SW480 (cell line): ENCODE measurements around the gene GADD45A.
"Not testable (repeated sequence)": the region's sequence is repeated elsewhere in the genome, so short reads cannot be mapped to it uniquely, and the experiment has no call there.

Source experiments
- DNase-seq: peaks from one replicate; pipeline ENCODE4 v3.0.0-alpha.2; 2016; ENCODE audit warnings: low spot score

Gene GADD45A

DNA sequence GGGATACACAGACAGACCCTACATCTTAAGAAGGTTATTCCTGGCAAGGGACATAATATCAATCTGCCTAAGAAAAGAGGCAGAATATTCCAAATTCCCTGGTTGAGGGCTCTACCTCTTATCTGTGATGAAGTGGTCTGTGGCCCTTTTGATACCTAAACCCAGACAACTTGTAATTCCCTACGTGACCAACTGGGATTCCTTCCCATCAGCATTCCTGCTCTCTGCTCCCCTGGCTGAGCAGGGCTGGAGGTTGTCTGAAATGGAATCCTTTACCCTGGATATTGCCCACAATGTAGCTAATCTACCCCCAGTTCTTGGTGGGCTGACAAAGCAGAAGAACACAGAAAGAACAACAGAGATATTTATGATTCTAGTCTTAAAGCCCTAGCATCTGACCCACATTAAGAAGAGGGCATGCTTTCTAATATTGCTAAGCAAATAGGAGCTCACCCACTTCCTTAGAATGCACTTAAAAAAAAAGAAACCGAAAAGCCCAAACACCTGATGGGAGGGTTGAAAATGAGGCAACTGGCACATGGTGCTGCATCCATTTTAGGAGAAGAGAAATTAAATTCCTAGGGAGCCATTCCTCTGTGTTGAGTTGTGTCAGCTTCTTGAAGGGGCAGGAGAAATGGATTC, 36.8 kb downstream of the GADD45A start:
- DNase-seq, result no peak

DNA sequence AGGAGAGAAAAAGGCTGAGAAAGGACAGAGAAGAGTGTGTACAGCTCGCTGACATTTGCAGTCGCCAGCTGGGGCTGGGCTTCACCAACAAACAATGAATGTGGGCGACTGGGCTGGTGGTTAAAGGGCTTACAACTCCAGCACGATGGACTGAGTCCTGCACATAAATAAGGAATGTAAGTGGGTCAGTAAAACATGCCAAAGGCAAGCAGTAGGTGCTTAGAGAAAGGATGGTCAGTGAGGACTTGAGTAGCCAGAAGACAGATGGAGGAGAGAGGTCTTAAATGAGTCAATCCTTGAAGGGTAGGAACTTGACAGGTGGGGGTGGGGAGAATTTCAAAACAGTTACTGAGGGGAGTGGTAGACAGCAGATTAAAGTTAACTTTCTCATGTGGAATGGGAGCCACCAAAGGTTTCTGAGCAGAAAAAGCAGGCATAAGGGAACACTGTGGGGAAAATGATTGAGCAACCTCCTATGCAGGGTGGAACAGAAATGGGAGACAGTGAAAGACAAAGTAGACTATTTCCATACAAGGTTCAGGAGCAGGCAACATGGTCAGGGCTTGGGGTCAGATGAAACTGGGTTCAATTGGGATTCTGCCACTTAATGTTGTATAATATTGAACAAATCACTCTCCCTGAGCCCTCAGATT, 37.4 kb downstream of the GADD45A start:
- no peak for DNase-seq

DNA sequence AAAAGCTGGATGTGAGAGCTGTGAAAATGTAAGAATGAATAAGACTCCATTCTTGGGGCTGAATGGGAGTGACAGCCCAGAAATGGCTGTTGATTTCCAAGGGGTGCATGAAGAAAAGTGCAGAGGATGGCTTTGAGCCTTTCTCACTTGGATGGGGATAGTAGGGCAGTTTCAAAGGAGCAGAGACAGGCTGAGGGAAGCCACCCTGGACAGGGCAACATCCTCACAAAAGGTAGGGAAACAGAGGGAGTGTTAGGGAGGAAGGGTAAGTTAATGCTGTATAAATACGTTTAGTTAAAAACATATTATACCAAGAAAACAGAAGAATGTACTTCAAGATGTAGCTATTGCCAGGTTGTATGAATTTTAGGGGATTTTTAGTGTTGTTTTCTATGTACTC, 38.1 kb downstream of the GADD45A start:
- no peak for DNase-seq

DNA sequence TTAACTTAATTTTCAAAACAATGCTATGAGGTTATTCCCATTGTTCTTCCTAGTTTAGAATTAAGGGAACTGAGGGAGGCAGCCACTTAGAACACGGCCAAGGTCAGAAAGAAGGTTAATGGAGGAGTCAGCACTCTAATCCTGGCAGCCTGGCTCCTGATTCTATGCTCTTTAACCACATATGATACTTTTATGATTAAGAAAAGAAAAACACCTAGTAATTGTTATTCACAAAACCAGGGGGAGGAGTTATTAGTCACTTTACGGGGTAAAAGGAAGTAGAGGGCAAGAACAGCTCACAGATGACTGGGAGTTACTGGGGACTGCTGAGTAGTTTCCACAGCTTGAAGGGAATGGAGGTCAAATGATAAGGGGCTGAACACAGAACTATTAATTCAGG, 38.6 kb downstream of the GADD45A start:
- peak; percentile 41 for DNase-seq

DNA sequence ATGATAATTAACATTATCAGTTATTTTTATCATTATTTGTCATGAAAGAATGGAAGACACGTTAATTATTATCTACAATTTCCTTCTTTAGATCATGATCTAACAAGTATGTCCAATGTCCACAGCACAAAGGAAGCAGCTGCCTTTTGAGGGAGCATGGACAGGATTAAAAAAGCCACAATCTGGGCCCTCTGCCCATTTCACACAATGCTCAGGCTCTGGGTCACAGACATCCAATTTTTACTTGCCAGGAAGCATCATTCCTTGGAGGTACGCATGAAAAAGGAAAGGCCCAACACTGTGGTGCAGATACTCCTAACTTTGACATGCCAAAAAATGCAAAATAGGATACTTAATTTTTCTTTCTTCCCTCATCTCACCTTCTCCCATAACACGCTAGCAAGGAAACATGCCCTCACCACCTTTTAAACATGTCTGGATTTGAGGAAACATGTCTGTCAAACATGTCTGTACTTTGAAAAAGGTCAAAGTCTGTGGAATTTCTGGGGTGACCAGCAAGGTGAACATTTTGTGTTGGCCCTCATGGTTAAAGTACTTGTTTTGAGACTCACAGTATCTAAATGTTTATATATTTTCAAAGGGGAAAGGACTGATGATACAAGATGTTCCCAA, 40.0 kb downstream of the GADD45A start:
- DNase-seq, result peak; percentile 42

DNA sequence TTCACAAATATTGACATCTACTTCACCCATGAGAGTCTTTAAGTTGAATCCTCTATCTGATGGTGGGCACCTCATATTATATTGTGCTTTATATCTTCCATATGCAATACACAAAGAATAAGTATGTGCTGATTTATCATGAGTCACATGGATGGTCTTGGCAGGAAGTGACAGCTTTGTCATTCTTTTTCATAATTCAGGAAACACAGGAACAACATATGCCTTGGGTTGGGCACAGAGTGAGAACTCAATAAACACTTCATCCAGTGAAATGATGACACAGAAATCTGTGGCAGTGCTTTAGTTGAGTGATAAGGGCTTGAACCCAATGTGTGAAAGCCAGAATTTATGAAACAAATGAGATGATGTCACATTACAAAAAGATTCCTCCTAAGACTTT, 41.2 kb downstream of the GADD45A start:
- DNase-seq, result no peak

DNA sequence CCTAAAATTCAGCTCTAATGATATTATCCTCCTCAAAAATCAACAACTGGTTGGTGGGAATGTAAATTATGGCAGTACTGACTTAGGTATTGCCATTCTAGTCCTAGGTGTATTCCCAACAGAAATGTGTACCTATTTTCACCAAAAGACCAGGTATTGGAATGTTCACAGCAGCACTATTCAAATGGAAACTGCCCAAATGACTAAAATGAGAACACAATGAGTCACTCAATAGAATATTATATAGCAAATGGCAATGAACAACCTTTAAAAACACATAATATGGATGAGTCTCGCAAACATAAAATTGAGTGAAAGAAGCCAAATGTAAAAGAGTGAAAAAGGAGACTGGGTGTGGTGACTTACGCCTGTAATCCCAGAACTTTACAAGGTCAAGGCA, 44.9 kb downstream of the GADD45A start:
- DNase-seq, result no peak

DNA sequence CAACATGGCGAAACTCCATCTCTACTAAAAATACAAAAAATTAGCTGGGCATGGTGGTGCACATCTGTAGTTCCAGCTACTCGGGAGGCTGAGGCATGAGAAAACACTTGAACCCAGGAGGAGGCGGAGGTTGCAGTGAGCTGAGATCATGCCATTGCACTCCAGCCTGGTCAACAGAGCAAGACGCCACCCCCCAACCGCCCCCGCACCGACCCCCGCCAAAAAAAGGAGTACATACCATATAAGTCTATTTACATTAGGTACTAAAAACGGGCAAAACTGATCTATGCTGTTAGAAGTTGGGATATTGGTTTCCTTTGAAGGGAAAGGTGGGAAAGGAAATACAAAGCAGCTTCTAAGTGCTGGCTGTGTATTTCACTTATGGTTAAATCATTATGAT, 45.3 kb downstream of the GADD45A start:
- DNase-seq, result not testable (repeated sequence)

DNA sequence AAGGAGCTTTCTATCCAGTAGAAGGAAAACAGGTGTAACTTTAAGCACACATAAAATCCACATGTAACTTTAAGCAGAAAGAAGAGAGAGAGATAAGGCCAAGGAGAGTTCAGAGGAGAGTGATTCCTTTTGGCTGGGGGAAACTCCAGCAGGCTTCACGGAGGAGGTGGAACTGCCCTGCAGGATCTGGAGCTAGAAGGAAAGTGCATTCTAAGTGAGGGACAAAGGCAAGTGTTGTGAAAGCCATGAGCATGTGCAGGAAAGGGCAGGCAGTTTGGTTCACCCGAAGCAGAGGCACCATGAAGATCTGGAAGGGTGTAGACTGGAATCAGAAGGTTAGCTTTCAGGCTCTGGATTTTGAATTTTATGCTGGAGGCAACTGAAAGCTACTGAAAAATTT, 46.3 kb downstream of the GADD45A start:
- DNase-seq, result no peak

DNA sequence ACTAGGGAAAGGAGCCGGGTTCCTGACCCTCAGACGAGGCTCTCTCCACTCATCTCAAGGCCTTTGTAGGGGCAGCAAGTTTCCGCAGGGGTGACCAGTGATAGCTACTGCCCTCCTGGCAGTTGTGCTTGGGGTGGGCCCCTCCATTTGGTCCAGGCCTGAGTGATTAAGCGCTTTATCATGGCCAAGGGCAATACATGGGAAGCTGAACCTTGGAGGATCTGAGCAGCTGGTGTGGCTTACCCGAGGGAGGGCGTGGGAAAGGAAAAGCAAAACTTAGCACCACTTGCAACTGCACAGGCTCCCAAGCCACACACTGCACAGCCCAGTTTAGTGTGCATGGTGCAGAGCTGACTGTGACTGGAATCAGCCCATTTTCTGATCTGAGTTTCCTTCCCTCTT, 47.8 kb downstream of the GADD45A start:
- DNase-seq, result no peak

DNA sequence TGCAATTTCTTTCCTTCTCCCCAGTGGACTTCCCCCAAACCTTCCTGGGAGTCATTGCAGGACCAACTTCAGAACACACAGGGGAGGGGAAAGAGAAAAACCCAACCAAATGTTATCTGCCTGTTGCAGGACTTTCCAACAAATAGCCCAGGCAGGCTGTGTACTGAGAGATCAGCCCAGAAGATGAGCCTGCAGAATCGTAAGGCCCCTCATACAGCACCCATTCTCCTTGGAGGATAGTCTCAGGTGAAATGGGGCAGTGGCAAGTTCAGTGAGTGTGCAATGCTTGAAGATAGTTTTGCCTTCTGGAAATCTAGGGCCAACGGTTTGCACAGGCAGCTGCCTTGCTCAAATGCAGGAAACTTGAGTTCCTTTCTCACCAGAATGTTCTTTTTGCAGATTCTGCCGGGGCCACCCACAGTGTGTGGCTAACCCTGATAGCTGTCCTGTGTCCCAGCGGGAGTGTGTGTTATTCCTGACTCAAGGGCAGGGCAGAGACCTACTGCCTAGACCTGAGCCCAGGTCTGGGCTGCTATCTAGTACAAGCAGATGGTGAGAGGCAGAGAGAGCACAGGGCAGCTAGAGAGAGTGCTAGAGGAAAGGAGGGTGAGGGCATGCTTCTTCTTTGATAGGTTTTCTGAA, 48.8 kb downstream of the GADD45A start:
- DNase-seq, result no peak

DNA sequence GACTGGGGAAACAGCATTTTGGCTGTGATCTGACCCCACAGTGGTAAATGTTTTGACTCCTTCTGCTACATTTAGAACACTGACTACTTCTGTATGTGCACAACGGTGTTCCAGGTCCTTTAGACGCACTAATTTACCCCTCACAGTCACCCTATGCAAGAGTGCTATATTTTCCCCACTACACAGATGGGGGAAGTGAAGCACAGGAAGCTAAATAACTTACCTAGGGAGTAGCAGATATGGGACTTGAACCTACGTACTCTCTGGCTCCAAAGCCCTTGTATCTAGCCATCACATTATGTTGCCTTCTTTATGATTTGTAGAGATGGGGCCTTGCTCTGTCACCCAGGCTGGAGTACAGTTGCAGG, 49.3 kb downstream of the GADD45A start:
- DNase-seq, result no peak

DNA sequence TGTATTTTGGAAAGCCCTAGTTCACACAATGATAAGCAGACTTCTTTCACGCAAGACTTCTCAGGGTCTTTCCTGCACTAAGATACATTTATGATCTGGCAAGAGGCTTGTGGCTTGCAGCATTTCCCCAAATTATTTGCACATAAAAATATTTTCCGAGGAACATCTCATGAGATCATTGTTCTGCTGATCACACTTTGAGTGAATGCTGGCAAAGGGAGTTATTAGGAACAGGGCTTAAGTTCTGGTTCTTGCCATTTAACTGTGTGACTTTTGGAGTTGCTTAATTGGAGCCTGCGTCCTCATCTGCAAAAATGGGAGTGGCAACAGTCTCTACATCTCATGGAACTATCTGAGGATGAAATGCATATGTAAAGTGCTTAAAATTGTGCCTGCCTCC, 50.2 kb downstream of the GADD45A start:
- DNase-seq, result no peak

DNA sequence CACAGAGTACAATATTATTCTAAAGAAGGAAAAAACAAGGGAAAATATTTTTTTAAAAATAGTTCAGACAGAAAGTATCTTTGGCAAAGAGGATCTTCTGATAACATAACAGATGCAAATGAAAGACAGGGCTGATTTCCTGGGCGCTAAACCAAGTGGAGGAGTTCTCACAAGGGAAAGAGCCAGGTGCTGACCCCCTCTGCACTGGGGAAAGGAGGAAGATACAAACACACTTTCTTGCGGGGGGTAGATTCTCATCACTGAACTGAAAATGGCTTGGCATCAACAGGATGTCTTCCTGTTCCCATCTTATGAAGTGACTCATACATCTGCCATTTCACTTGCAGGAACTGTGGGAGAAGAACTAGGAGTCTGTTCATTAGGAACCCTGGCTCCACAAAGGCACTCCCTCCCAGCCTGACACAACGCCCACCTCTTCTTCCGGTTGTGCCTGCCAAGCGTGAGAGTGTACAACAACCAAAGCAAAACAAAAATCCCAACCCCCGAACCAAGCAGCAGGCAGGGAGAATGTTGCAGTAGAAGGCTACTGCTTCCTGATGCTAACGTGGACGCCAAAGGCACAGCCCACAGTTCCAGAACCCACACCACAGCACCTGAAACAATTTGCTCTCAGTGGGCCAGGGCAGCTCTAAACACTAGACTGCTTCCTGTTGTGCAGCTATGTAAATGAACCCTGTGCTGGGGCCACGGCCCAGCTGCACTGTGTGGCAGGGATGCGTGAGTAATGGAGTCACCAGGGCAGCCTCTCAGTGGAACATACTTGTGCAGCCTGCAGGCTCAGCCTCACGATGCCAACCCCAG, 51.0 kb downstream of the GADD45A start:
- DNase-seq, result peak; percentile 87

DNA sequence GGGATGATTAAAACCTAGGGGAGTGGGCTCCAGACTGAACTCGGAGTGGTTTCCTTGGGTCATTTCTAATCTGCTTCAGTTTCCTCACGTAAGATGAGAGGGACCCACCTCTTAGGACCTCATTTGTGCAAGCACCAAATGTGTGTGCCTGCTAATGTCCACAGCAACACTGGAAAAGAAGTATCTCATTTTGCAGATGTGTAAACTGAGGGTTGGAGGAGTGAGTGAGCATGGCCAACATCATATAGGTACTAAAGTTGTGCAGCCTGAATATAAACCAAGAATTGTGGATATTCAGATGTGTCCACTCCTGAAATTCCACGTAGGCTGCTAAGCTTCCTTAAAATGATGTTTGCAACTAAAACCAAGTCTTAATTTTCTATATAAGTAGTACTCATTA, 51.7 kb downstream of the GADD45A start:
- DNase-seq, result no peak

DNA sequence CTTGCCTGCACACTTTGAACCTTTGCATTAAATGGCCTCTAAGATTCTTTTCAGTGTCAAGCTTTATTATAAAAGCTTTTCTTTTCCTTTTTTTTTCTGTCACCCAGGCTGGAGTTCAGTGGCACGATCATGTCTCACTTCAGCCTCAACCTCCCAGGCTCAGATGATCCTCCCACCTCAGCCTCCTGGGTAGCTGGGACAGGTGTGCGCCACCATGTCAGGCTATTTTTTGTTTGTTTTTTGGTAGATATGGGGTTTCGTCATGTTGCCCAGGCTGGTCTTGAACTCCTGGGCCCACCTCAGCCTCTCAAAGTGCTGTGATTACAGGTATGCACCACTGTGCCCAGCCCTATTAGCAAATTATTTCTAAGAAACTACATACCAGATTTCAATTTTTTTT, 52.9 kb downstream of the GADD45A start:
- no peak for DNase-seq
